RWPE1 (cell line): ENCODE measurements around the gene NOL4L.

ENCODE experiments used
- CTCF ChIA-PET: fragments of 350-600 bp; sonication (Branson Sonifier 250); formaldehyde crosslinking; extraction: SDS; loops from one replicate; lab custom pipeline; 2021; lab: Yijun Ruan, JAX
- POLR2A ChIA-PET: fragments of 400-600 bp; formaldehyde crosslinking; extraction: SDS; loops from one replicate; lab custom pipeline; 2020; ENCODE audit warnings: antibody characterized with exemption; ENCODE audit not compliant: low non-redundant PET; lab: Yijun Ruan, JAX
- DNase-seq: peaks from one replicate; pipeline ENCODE4 v3.0.0; 2012; ENCODE audit warnings: low spot score
- H3K27ac ChIP-seq: fragments of 450-650 bp; 2 replicates; pipeline ENCODE4 v1.5.1; 2017
- TF ChIP-seq, protein P1 (sequence below): fragments of 450-650 bp; conservative IDR thresholded peaks from 2 replicates; pipeline ENCODE4 v1.5.1; 2017; ENCODE audit warnings: low read depth, mild to moderate bottlenecking

NOL4L gene

GRCh38 chr20:32442630-32443373, 142.3 kb downstream of the NOL4L start:
- no peak overlapping the region for H3K27ac ChIP-seq
- no peak for DNase-seq
- TF ChIP-seq, protein P1, sequence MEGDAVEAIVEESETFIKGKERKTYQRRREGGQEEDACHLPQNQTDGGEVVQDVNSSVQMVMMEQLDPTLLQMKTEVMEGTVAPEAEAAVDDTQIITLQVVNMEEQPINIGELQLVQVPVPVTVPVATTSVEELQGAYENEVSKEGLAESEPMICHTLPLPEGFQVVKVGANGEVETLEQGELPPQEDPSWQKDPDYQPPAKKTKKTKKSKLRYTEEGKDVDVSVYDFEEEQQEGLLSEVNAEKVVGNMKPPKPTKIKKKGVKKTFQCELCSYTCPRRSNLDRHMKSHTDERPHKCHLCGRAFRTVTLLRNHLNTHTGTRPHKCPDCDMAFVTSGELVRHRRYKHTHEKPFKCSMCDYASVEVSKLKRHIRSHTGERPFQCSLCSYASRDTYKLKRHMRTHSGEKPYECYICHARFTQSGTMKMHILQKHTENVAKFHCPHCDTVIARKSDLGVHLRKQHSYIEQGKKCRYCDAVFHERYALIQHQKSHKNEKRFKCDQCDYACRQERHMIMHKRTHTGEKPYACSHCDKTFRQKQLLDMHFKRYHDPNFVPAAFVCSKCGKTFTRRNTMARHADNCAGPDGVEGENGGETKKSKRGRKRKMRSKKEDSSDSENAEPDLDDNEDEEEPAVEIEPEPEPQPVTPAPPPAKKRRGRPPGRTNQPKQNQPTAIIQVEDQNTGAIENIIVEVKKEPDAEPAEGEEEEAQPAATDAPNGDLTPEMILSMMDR: no peak
- ChIA-PET CTCF (interaction anchor here (0.5 kb wide), 1 partner anchor 57 kb away, joined by 10 read pairs; no protein-coding TSS in a partner anchor), POLR2A (no interaction called here)

DNA sequence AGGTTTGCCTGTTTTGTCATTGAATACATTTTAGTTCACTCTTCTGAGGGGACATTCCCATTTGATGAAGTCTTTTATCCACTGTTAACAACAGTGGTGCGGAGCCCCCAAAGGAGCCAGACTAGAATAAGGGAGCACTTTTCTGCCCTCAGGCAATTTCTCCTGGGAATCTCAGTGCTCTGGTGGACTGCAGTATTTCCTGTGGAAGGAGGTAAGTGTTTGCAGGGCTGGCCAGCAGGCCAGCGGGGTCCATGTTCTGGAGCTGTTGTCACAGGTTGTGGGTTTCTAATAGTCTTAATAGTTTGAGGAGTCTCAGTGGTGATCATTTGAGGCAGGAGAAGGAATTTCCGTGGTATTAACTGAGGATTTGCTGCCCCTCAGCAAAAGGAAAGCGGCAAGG, 143.5 kb downstream of the NOL4L start:
- TF ChIP-seq, protein P1: no peak
- DNase-seq: no peak
- CTCF ChIA-PET: no interaction called here
- POLR2A ChIA-PET: no interaction called here
- H3K27ac ChIP-seq: no peak overlapping the region

DNA sequence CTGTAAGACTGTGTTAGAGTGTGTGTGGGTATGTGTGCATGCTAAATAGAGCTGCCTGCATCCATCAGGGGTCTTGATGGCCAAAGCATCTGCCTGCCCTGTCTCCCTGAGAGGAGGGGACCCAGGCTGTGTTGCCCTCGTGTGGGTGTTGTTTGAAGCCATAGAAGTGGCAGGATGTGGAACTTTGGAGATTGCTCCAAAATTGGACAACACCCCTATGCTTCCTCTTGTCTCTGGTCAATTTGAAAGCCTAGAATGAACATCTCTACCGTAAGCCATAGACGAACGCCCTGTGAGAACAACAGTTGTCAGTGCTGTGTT, 144.4 kb downstream of the NOL4L start:
- POLR2A ChIA-PET: no interaction called here
- CTCF ChIA-PET: interaction anchor here (0.7 kb wide), 1 partner anchor 68 kb away, joined by 3 read pairs; no protein-coding TSS in a partner anchor
- no peak overlapping the region for H3K27ac ChIP-seq
- DNase-seq: no peak
- TF ChIP-seq, protein P1: no peak

DNA sequence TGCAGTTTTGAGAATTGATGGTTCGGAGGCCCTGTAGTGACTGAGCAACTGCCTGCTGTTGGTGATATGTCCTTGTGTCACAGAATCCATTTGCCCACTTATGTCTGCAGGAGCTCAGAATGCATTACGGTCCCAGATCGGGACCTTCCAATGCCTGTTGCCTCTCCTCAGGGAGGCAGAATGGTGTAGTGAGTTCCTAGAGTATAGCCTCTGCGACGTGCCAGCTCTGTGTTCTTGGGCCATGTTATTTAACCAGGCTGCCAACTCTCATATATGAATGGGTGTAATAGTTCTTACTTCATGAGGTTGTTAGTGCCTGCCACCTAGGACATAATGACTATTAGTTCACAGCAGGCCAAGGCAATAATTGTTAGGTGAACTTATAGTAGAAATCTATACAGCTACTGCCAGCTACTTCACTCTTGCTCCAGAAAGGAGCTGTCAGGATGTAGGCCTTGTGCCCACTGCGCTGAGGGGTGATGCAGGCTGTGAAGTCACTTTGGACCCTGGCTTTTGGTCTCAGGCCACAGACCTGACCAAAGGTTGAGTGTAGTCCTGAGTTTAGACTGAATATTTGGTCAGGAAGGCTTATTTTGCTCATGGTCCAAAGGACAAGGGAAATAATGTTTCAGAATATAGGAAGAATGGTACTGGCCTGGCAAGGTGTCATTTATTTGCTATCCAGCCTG, 144.9 kb downstream of the NOL4L start:
- H3K27ac ChIP-seq: no peak overlapping the region
- POLR2A ChIA-PET: no interaction called here
- CTCF ChIA-PET: interaction anchor here (0.7 kb wide), 1 partner anchor 72 kb away, joined by 3 read pairs; no protein-coding TSS in a partner anchor
- TF ChIP-seq, protein P1: no peak
- DNase-seq: no peak

- ChIA-PET POLR2A (no interaction called here), CTCF (no interaction called here)
- no peak overlapping the region for H3K27ac ChIP-seq
- TF ChIP-seq, protein P1: no peak
- no peak for DNase-seq
Observed at GRCh38 chr20:32439132-32439829, 145.9 kb downstream of the NOL4L start.

DNA sequence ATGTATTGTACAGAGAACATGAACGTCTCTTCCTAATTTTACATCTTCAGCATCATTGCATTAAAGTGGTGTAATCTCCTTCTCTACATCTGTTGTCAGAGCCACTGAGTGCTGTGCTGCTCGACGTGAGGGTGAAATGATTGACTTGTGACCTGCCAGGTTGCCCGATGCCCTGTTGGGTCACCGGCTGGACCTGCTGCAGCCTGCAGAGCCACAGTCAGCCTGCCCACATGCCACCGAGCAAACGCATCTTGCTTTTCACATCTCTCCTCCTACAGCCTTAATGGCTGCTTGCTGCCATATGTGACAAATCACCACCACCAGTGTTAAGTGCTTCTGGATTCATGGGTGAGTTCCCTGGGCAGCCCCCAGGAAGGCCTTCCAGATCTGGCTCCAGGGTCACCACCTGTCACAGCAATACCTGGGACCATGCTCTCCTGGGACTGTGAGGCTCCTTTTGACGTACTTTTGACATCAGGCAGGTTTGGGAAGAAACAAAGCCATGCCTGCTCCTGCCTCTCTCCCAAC, 146.7 kb downstream of the NOL4L start:
- TF ChIP-seq, protein P1: no peak
- CTCF ChIA-PET: no interaction called here

More for the DNA sequence above, 146.7 kb downstream of the NOL4L start:
- DNase-seq: no peak
- no peak overlapping the region for H3K27ac ChIP-seq
- POLR2A ChIA-PET: no interaction called here
